H9 (cell line): ENCODE data around the gene RARS2. TPM values are rescaled to one million over a fixed set of nuclear protein-coding genes. Genes with fewer than 3 reads are reported as not detected.

ENCODE experiments used
- DNase-seq: peaks from one replicate; pipeline ENCODE4 v3.0.0-alpha.2; 2017
- H2AFZ ChIP-seq: one replicate; pipeline ENCODE4 v1.6.1; 2013; ENCODE audit warnings: mild to moderate bottlenecking, low read length, control low read depth, moderate library complexity
- H2AK5ac ChIP-seq: 2 replicates; pipeline ENCODE4 v1.6.1; 2013; ENCODE audit warnings: low read length, control low read depth, mixed read lengths; ENCODE audit not compliant: insufficient read length
- H2BK120ac ChIP-seq: one replicate; pipeline ENCODE4 v1.6.1; 2013; ENCODE audit warnings: low read depth, mild to moderate bottlenecking, low read length, control low read depth, inconsistent platforms; ENCODE audit not compliant: poor library complexity, severe bottlenecking
- H2BK12ac ChIP-seq: 2 replicates; pipeline ENCODE4 v1.6.1; 2013; ENCODE audit warnings: low read length, control low read depth, mixed read lengths, low read depth; ENCODE audit not compliant: insufficient read length
- H2BK15ac ChIP-seq: 2 replicates; pipeline ENCODE4 v1.6.1; 2013; ENCODE audit warnings: low read depth, low read length, control low read depth
- H2BK20ac ChIP-seq: one replicate; pipeline ENCODE4 v1.6.1; 2013; ENCODE audit warnings: low read depth, mild to moderate bottlenecking, low read length, control low read depth, inconsistent platforms; ENCODE audit not compliant: poor library complexity, severe bottlenecking
- H2BK5ac ChIP-seq: 2 replicates; pipeline ENCODE4 v1.6.1; 2013; ENCODE audit warnings: low read length, control low read depth, mixed read lengths; ENCODE audit not compliant: insufficient read length
- H3K14ac ChIP-seq: 2 replicates; pipeline ENCODE4 v1.6.1; 2013; ENCODE audit warnings: low read length, control low read depth; ENCODE audit not compliant: insufficient read depth
- H3K18ac ChIP-seq: 2 replicates; pipeline ENCODE4 v1.6.1; 2013; ENCODE audit warnings: low read depth, mild to moderate bottlenecking, mixed read lengths, low read length, control low read depth; ENCODE audit not compliant: insufficient read length
- H3K23ac ChIP-seq: 2 replicates; pipeline ENCODE4 v1.6.1; 2013; ENCODE audit warnings: low read length, control low read depth, mixed read lengths, low read depth; ENCODE audit not compliant: insufficient read length
- H3K23me2 ChIP-seq: 2 replicates; pipeline ENCODE4 v1.6.1; 2013; ENCODE audit warnings: low read depth, mild to moderate bottlenecking, mixed read lengths, low read length, control low read depth; ENCODE audit not compliant: insufficient read length, poor library complexity, severe bottlenecking
- H3K27ac ChIP-seq: 2 replicates; pipeline ENCODE4 v1.5.1; 2013; ENCODE audit warnings: low read length, control low read depth, mixed read lengths, low read depth; ENCODE audit not compliant: insufficient read length
- H3K27me3 ChIP-seq: 2 replicates; pipeline ENCODE4 v1.6.1; 2013; ENCODE audit warnings: low read length, control low read depth, inconsistent platforms; ENCODE audit not compliant: insufficient read depth
- H3K4ac ChIP-seq: 2 replicates; pipeline ENCODE4 v1.6.1; 2013; ENCODE audit warnings: low read depth, mild to moderate bottlenecking, control low read depth, inconsistent platforms, low read length, moderate library complexity
- H3K4me1 ChIP-seq: 2 replicates; pipeline ENCODE4 v1.6.1; 2013; ENCODE audit warnings: low read length, control low read depth, inconsistent platforms; ENCODE audit not compliant: insufficient read depth
- H3K4me2 ChIP-seq: 2 replicates; pipeline ENCODE4 v1.6.1; 2013; ENCODE audit warnings: low read length, control low read depth, mixed read lengths; ENCODE audit not compliant: insufficient read length, insufficient read depth
- H3K56ac ChIP-seq: 2 replicates; pipeline ENCODE4 v1.6.1; 2013; ENCODE audit warnings: low read depth, mild to moderate bottlenecking, mixed read lengths, low read length, control low read depth; ENCODE audit not compliant: insufficient read length
- H3K79me1 ChIP-seq: 2 replicates; pipeline ENCODE4 v1.6.1; 2013; ENCODE audit warnings: low read depth, mild to moderate bottlenecking, moderate library complexity, low read length, control low read depth, inconsistent platforms; ENCODE audit not compliant: insufficient read depth, poor library complexity, severe bottlenecking
- H3K79me2 ChIP-seq: 2 replicates; pipeline ENCODE4 v1.6.1; 2013; ENCODE audit warnings: low read length, control low read depth, inconsistent platforms; ENCODE audit not compliant: insufficient read depth
- H3K9ac ChIP-seq: 2 replicates; pipeline ENCODE4 v1.6.1; 2013; ENCODE audit warnings: low read length, control low read depth, mixed read lengths; ENCODE audit not compliant: insufficient read length; ENCODE audit errors: extremely low read depth
- H3K9me3 ChIP-seq: one replicate; pipeline ENCODE4 v1.6.1; 2013; ENCODE audit warnings: low read depth, low read length, inconsistent platforms; ENCODE audit not compliant: control insufficient read depth
- H3T11ph ChIP-seq: one replicate; pipeline ENCODE4 v1.6.1; 2013; ENCODE audit warnings: mild to moderate bottlenecking, low read length, control low read depth, inconsistent platforms
- H4K20me1 ChIP-seq: one replicate; pipeline ENCODE4 v1.6.1; 2013; ENCODE audit not compliant: control insufficient read depth, insufficient read length, insufficient read depth
- H4K5ac ChIP-seq: 2 replicates; pipeline ENCODE4 v1.6.1; 2013; ENCODE audit warnings: low read depth, mild to moderate bottlenecking, mixed read lengths, low read length, control low read depth; ENCODE audit not compliant: insufficient read length
- H4K8ac ChIP-seq: replicated peaks from 2 replicates; pipeline ENCODE4 v1.6.1; 2013; ENCODE audit warnings: low read length, control low read depth, mixed read lengths, low read depth; ENCODE audit not compliant: insufficient read length
- H4K91ac ChIP-seq: 2 replicates; pipeline ENCODE4 v1.6.1; 2013; ENCODE audit warnings: low read depth, mild to moderate bottlenecking, moderate library complexity, mixed read lengths, low read length, control low read depth; ENCODE audit not compliant: insufficient read length
- H3K27ac Mint-ChIP-seq, 3 experiments: 2 replicates in 2 of 3; 3 replicates in 1 of 3; pipeline ENCODE4 v1.8.0; 2020 to 2021; ENCODE audit warnings: mixed read lengths in 3 of 3, mild to moderate bottlenecking in 1 of 3, moderate library complexity in 1 of 3
- H3K27me3 Mint-ChIP-seq: 2 replicates; pipeline ENCODE4 v1.8.0; 2021; ENCODE audit warnings: low read depth, mild to moderate bottlenecking, moderate library complexity, mixed read lengths
- H3K36me3 Mint-ChIP-seq, 3 experiments: 2 replicates in 2 of 3; 3 replicates in 1 of 3; pipeline ENCODE4 v1.8.0; 2020 to 2021; ENCODE audit warnings: low read depth in 3 of 3, mixed read lengths in 3 of 3; ENCODE audit not compliant: insufficient read depth in 1 of 3
- H3K4me1 Mint-ChIP-seq, 2 experiments: 2 replicates each; pipeline ENCODE4 v1.8.0; 2020; ENCODE audit warnings: mixed read lengths in 2 of 2
- H3K4me3 Mint-ChIP-seq, 2 experiments: 2 replicates in 1 of 2; 3 replicates in 1 of 2; pipeline ENCODE4 v1.8.0; 2020 to 2021; ENCODE audit warnings: mild to moderate bottlenecking in 2 of 2, mixed read lengths in 2 of 2, moderate library complexity in 1 of 2
- H3K9me3 Mint-ChIP-seq, 2 experiments: 2 replicates in 1 of 2; 3 replicates in 1 of 2; pipeline ENCODE4 v1.8.0; 2020; ENCODE audit warnings: mild to moderate bottlenecking in 2 of 2, mixed read lengths in 2 of 2, moderate library complexity in 1 of 2
- WGBS: extraction: QIAGEN DNeasy Blood & Tissue Kit; methylation state at CpG from one replicate; pipeline ENCODE4 v1.1.7; 2013; ENCODE audit warnings: missing lambda C conversion rate, low lambda C conversion rate, mixed read lengths; ENCODE audit not compliant: insufficient read length; ENCODE audit errors: extremely low coverage; 5-methylcytosine and 5-hydroxymethylcytosine counted together
- long read RNA-seq: library from polyadenylated mRNA; unstranded; transcript quantifications from one replicate; pipeline ENCODE4 v2.0.0, GENCODE V29; 2020
- total RNA-seq: library from RNA; stranded (reverse); gene quantifications from 2 replicates; pipeline ENCODE4 v1.2.1, GENCODE V29; 2021
- TF ChIP-seq, protein P1 (sequence below): fragments of 200-600 bp; sonication (generic); conservative IDR thresholded peaks from 3 replicates; pipeline ENCODE4 v1.8.0; 2021; ENCODE audit warnings: antibody characterized with exemption, mild to moderate bottlenecking

RARS2 gene, protein sequence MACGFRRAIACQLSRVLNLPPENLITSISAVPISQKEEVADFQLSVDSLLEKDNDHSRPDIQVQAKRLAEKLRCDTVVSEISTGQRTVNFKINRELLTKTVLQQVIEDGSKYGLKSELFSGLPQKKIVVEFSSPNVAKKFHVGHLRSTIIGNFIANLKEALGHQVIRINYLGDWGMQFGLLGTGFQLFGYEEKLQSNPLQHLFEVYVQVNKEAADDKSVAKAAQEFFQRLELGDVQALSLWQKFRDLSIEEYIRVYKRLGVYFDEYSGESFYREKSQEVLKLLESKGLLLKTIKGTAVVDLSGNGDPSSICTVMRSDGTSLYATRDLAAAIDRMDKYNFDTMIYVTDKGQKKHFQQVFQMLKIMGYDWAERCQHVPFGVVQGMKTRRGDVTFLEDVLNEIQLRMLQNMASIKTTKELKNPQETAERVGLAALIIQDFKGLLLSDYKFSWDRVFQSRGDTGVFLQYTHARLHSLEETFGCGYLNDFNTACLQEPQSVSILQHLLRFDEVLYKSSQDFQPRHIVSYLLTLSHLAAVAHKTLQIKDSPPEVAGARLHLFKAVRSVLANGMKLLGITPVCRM
- total RNA-seq: 44.4 and 45.1 TPM in 2 replicates
- long read RNA-seq, transcript RARS2-201 (20 exons, 1,818 nt): major isoform, 242 of 569 reads
- long read RNA-seq, partial matches to known transcripts: 33 of 569 reads
- long read RNA-seq, other reads (novel, unspliced or antisense): 294 of 569 reads

DNA sequence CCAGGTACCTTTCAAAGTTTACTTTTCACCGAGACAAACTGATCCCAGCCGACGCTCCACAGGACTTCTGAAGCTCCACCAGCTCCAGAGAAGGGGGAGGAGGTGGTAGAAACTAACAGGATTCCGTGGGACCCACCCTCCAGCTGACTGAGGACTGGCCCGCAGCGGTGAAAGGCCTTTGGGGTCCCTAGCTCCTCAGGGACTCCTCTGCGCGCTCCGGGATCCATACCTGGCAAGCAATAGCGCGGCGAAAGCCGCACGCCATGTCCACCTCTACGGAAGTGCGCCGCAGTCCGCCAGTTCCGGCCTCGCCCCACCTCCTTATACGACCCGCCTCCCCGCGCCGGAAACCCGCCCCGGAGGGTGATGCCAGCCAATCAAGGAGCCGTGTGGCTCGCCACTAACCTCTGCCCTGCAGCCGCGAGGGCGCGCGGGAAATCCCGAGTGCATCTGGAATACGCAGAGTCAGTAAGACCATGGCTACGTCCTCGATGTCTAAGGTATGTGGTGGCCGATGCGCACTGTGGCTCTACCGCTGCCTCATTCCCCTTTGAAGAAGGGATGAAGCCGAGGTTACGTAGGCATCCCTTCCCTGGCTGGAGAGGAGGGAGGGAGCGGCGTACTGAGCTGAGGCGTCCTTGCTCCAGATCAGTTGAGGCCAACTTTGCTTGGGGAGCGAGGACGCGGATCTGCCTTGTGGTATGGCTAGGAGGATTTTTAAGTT lies at the start of gene RARS2, which contains the start of gene ORC3:
TSS of gene RARS2 (minus strand) at position 295 of the 724 bp plus-strand sequence. CDS start at position 265, 30 bp downstream.
TSS of gene ORC3 (plus strand) at position 443 of the 724 bp plus-strand sequence. CDS start at position 477, 34 bp downstream.
- no peaks in the 10 kb centered on the region; a peak in 1 of 5 replicates for H3K9me3 Mint-ChIP-seq
- H4K20me1 ChIP-seq: no peaks in the 10 kb centered on the region
- H3K27me3 Mint-ChIP-seq: no peaks in the 10 kb centered on the region
- H3K23me2 ChIP-seq: peaks cover 7% of the 10 kb centered on the region
- H3K4ac ChIP-seq: no peak within 1 kb of the TSS
- H3K4me2 ChIP-seq: peak within 1 kb of the TSS; percentile 61
- H2AK5ac ChIP-seq: no peak within 1 kb of the TSS
- H4K5ac ChIP-seq: peak within 1 kb of the TSS; percentile 29
- peak within 1 kb of the TSS; percentile 66; the same call in 1 of the 2 replicates for H3K14ac ChIP-seq
- H4K8ac ChIP-seq: no peak within 1 kb of the TSS
- no peak within 1 kb of the TSS for H2BK120ac ChIP-seq
- H3K4me1 Mint-ChIP-seq: peaks cover 14 to 27% of the 10 kb centered on the region in 2 experiments
- no peaks in the 10 kb centered on the region for H3K9me3 ChIP-seq
- no peak within 1 kb of the TSS for H3K23ac ChIP-seq
- DNase-seq: peak; percentile 96
- H3K27me3 ChIP-seq: no peaks in the 10 kb centered on the region
- H3K27ac ChIP-seq: peak within 1 kb of the TSS; percentile 35
- TF ChIP-seq, protein P1, sequence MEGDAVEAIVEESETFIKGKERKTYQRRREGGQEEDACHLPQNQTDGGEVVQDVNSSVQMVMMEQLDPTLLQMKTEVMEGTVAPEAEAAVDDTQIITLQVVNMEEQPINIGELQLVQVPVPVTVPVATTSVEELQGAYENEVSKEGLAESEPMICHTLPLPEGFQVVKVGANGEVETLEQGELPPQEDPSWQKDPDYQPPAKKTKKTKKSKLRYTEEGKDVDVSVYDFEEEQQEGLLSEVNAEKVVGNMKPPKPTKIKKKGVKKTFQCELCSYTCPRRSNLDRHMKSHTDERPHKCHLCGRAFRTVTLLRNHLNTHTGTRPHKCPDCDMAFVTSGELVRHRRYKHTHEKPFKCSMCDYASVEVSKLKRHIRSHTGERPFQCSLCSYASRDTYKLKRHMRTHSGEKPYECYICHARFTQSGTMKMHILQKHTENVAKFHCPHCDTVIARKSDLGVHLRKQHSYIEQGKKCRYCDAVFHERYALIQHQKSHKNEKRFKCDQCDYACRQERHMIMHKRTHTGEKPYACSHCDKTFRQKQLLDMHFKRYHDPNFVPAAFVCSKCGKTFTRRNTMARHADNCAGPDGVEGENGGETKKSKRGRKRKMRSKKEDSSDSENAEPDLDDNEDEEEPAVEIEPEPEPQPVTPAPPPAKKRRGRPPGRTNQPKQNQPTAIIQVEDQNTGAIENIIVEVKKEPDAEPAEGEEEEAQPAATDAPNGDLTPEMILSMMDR: no peak
- peaks cover 4% of the 10 kb centered on the region for H3K4me1 ChIP-seq
- H2AFZ ChIP-seq: no peak within 1 kb of the TSS
- no peak within 1 kb of the TSS for H2BK20ac ChIP-seq
- peak within 1 kb of the TSS; percentile 8 for H2BK5ac ChIP-seq
- H2BK15ac ChIP-seq: no peak within 1 kb of the TSS
- peak within 1 kb of the TSS; percentile 88 for H3K9ac ChIP-seq
- peak within 1 kb of the TSS; percentile 97 to 99 (median 97) for H3K27ac Mint-ChIP-seq
- peak within 1 kb of the TSS; percentile 85 to 94 for H3K4me3 Mint-ChIP-seq
- no peak within 1 kb of the TSS for H3T11ph ChIP-seq
- peaks cover 16 to 24% (median 23%) of the 10 kb centered on the region in 3 experiments for H3K36me3 Mint-ChIP-seq
- H3K79me2 ChIP-seq: peaks cover 45% of the 10 kb centered on the region
- WGBS: no CpG with 5 or more reads among the region's 49 CpGs
- H3K18ac ChIP-seq: peak within 1 kb of the TSS; percentile 67
- H3K79me1 ChIP-seq: peaks cover 3% of the 10 kb centered on the region
- no peak within 1 kb of the TSS for H4K91ac ChIP-seq
- no peak within 1 kb of the TSS for H2BK12ac ChIP-seq
- H3K56ac ChIP-seq: no peak within 1 kb of the TSS
